CD4-positive, alpha-beta T cell (primary cell): ENCODE data around the gene PFKFB3. TPM values are rescaled to one million over a fixed set of nuclear protein-coding genes. Genes with fewer than 3 reads are reported as not detected.

Experiments
- ATAC-seq: fragments of 200-7000 bp; cut with Tn5 transposase; one replicate; pipeline ENCODE4 v1.10.0; 2022; ENCODE audit warnings: mild to moderate bottlenecking; ENCODE audit not compliant: poor library complexity
- CTCF ChIA-PET: fragments of 350-600 bp; sonication (Branson Sonifier 250); formaldehyde crosslinking; loops from one replicate; lab custom pipeline; 2021; ENCODE audit warnings: antibody characterized with exemption, inconsistent platforms; lab: Charles Lee
- POLR2A ChIA-PET: fragments of 350-600 bp; sonication (Branson Sonifier 250); formaldehyde crosslinking; loops from one replicate; lab custom pipeline; 2021; ENCODE audit warnings: antibody characterized with exemption, inconsistent platforms; lab: Charles Lee
- DNase-seq, 14 experiments: peaks; one replicate each; pipeline ENCODE4 v3.0.0-alpha.2; 2013 to 2020; ENCODE audit warnings: mixed read lengths in 2 of 14
- H3K27ac ChIP-seq, 2 donors: one replicate each; pipeline versions ENCODE4 v1.5.1 to v1.7.0; 2013; ENCODE audit warnings: low read length in 2 of 2, low read depth in 1 of 2, mild to moderate bottlenecking in 1 of 2
- H3K27me3 ChIP-seq, 2 experiments: 1 replicate in 1 of 2; 2 replicates in 1 of 2; pipeline versions ENCODE4 v1.6.1 to v1.7.0; 2013; ENCODE audit warnings: low read length in 2 of 2, control low read depth in 1 of 2, mild to moderate bottlenecking in 1 of 2, moderate library complexity in 1 of 2; ENCODE audit not compliant: insufficient read depth in 2 of 2, control insufficient read depth in 1 of 2
- H3K36me3 ChIP-seq: one replicate; pipeline ENCODE4 v1.6.1; 2013; ENCODE audit warnings: low read length, control low read depth; ENCODE audit not compliant: insufficient read depth
- H3K4me1 ChIP-seq: one replicate; pipeline ENCODE4 v1.6.1; 2013; ENCODE audit warnings: low read length, control low read depth; ENCODE audit not compliant: insufficient read depth
- H3K4me3 ChIP-seq: one replicate; pipeline ENCODE4 v1.5.1; 2013; ENCODE audit warnings: mild to moderate bottlenecking, low read length, moderate library complexity
- H3K9me3 ChIP-seq, 2 experiments: 1 replicate in 1 of 2; 2 replicates in 1 of 2; pipeline versions ENCODE4 v1.6.1 to v1.7.0; 2013; ENCODE audit warnings: low read length in 2 of 2, mild to moderate bottlenecking in 2 of 2, control low read depth in 1 of 2, moderate library complexity in 1 of 2; ENCODE audit not compliant: control insufficient read depth in 1 of 2, insufficient read depth in 1 of 2
- H3K27ac Mint-ChIP-seq: one replicate; pipeline ENCODE4 v1.8.0; 2020; ENCODE audit warnings: mixed read lengths
- H3K27me3 Mint-ChIP-seq: one replicate; pipeline ENCODE4 v1.8.0; 2021; ENCODE audit warnings: mixed read lengths
- H3K36me3 Mint-ChIP-seq: one replicate; pipeline ENCODE4 v1.8.0; 2021; ENCODE audit warnings: low read depth, mixed read lengths
- H3K4me1 Mint-ChIP-seq: one replicate; pipeline ENCODE4 v1.8.0; 2021; ENCODE audit warnings: low read depth, mixed read lengths
- H3K4me3 Mint-ChIP-seq: one replicate; pipeline ENCODE4 v1.8.0; 2020; ENCODE audit warnings: mild to moderate bottlenecking, mixed read lengths
- H3K9me3 Mint-ChIP-seq: one replicate; pipeline ENCODE4 v1.8.0; 2020; ENCODE audit warnings: mixed read lengths
- CTCF ChIP-seq: fragments of 200-600 bp; IDR thresholded peaks from one replicate; pipeline ENCODE4 v1.8.0; 2022; ENCODE audit warnings: antibody characterized with exemption, mild to moderate bottlenecking
- intact Hi-C, 2 experiments: fragments of 100-400 bp; cut with DNase I in 1 of 2; cut with micrococcal nuclease in 1 of 2; formaldehyde crosslinking; loops; one replicate each; pipeline versions ENCODE4 v1.15.1 to v1.9.0; 2023 to 2025; cut with DNase I, micrococcal nuclease
- total RNA-seq, 174 experiments: library from RNA in 2 of 174; stranded (reverse) in 2 of 174; gene quantifications; one replicate each; pipeline ENCODE4 v1.2.3 and lab custom pipeline; 2021 to 2026

Gene PFKFB3
- total RNA-seq, 2 experiments from 2014 or later = 142 to 145 TPM

- intact Hi-C loops = no loop called here
- no peaks in the 10 kb centered on the region for H3K9me3 ChIP-seq
- no peaks in the 10 kb centered on the region for H3K36me3 ChIP-seq
- Mint-ChIP-seq H3K4me3 (no peak overlapping the region), H3K4me1 (peaks cover 31% of the 10 kb centered on the region), H3K27ac (peak overlapping the region; percentile 30), H3K9me3 (no peaks in the 10 kb centered on the region), H3K36me3 (no peaks in the 10 kb centered on the region), H3K27me3 (no peaks in the 10 kb centered on the region)
- no peak for ATAC-seq
- no peak overlapping the region for H3K4me3 ChIP-seq
- ChIA-PET POLR2A (interaction anchor here (0.6 kb wide), 1 partner anchor 20 kb away, joined by 4 read pairs; the partner anchor contains the start of gene PFKFB3), CTCF (interaction anchor here (1.4 kb wide), 1 partner anchor 10 kb away, joined by 4 read pairs; no protein-coding TSS in a partner anchor)
- TF ChIP-seq CTCF = no peak
- H3K27ac ChIP-seq = no peak overlapping the region
- H3K27me3 ChIP-seq = no peaks in the 10 kb centered on the region
- peaks cover 39% of the 10 kb centered on the region for H3K4me1 ChIP-seq
- no peak for DNase-seq
Measured at GRCh38 chr10:6182454-6183098, 20.2 kb upstream of the PFKFB3 start.

- Histone ChIP-seq H3K4me1 (peaks cover 36% of the 10 kb centered on the region), H3K27me3 (no peaks in the 10 kb centered on the region), H3K4me3 (no peak overlapping the region), H3K27ac (no peak overlapping the region), H3K36me3 (no peaks in the 10 kb centered on the region), H3K9me3 (no peaks in the 10 kb centered on the region)
- Mint-ChIP-seq H3K9me3 (no peaks in the 10 kb centered on the region), H3K27me3 (no peaks in the 10 kb centered on the region), H3K36me3 (no peaks in the 10 kb centered on the region), H3K4me1 (peaks cover 38% of the 10 kb centered on the region), H3K27ac (peak overlapping the region; percentile 74), H3K4me3 (no peak overlapping the region)
- ChIA-PET CTCF (interaction anchor here (1.3 to 1.4 kb wide), 2 partner anchors 12 to 17 kb away, joined by 3 read pairs; partner anchors contain the start of gene PFKFB3), POLR2A (interaction anchor here (0.6 kb wide), 1 partner anchor 19 kb away, joined by 5 read pairs; no protein-coding TSS in a partner anchor)
- DNase-seq = no peak
- intact Hi-C loops = no loop called here
- no peak for ATAC-seq
- no peak for TF ChIP-seq CTCF
Measured at GRCh38 chr10:6185039-6185716, 17.6 kb upstream of the PFKFB3 start.

GRCh38 chr10:6186894-6187256 is 15.9 kb upstream of the PFKFB3 start:
- Mint-ChIP-seq H3K4me1 (peaks cover 46% of the 10 kb centered on the region), H3K36me3 (no peaks in the 10 kb centered on the region), H3K4me3 (no peak overlapping the region), H3K27me3 (no peaks in the 10 kb centered on the region), H3K9me3 (no peaks in the 10 kb centered on the region), H3K27ac (no peak overlapping the region)
- CTCF ChIA-PET = interaction anchor here (0.6 to 0.8 kb wide), 2 partner anchors 14 to 706 kb away, joined by 3 read pairs; no protein-coding TSS in a partner anchor
- POLR2A ChIA-PET = interaction anchor here (1.0 to 1.1 kb wide), 2 partner anchors 14 to 23 kb away, joined by 3 to 5 read pairs; no protein-coding TSS in a partner anchor
- DNase-seq (no peak), ATAC-seq (no peak)
- no peak for TF ChIP-seq CTCF
- intact Hi-C loops = no loop called here
- Histone ChIP-seq H3K27ac (no peak overlapping the region), H3K9me3 (no peaks in the 10 kb centered on the region), H3K4me3 (no peak overlapping the region), H3K36me3 (no peaks in the 10 kb centered on the region), H3K27me3 (no peaks in the 10 kb centered on the region), H3K4me1 (peaks cover 40% of the 10 kb centered on the region)
